Islet of Langerhans (tissue), 1 donor: Measurements from ENCODE around the gene ZFTA.
"Not testable (repeated sequence)": the region's sequence is repeated elsewhere in the genome, so short reads cannot be mapped to it uniquely, and the experiment has no call there.

Experiments
- FAIRE-seq: peaks from one replicate; lab custom pipeline; 2011; peaks lifted over from hg19 to GRCh38; lab: Jason Lieb, UNC

ZFTA gene

DNA sequence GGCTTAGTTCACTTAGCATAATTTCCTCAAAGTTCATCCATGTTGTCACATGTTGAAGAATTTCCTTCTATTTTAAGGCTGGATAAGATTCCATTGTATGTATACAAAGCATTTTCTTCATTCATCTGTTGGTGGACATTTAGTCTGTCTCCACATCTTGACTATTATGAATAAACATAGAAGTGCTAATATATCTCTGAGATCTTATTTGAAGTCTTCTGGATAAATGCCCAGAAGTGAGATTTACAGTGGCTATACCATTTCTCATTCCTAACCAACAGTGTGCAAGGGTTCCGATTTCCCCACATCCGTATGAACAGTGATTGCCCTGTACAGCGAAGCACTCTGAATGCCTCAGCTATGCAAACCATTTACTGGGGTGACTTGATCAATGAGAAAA lies 6.6 kb upstream of the ZFTA start:
- FAIRE-seq, result no peak

DNA sequence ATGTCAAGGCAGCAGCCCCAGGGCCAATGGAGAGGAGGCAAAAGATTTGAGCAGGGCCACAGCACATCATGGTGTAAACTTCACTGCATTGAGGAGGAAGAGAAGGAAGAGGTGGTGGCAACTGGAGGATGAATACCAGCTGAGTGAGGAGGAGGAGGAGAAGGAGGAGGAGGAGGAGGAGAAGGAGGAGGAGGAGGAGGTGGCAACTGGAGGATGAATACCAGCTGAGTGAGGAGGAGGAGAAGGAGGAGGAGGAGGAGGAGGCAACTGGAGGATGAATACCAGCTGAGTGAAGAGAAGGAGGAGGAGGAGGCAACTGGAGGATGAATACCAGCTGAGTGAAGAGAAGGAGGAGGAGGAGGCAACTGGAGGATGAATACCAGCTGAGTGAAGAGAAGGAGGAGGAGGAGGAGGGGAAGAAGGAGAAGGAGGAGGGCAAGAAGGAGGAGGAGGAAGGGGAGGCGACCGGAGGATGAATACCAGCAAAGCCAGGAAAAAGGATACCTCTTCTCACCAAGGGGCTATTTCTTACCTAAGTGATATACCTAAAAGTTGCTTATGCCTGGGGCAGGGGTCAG lies 3.3 kb upstream of the ZFTA start:
- FAIRE-seq, result not testable (repeated sequence)

DNA sequence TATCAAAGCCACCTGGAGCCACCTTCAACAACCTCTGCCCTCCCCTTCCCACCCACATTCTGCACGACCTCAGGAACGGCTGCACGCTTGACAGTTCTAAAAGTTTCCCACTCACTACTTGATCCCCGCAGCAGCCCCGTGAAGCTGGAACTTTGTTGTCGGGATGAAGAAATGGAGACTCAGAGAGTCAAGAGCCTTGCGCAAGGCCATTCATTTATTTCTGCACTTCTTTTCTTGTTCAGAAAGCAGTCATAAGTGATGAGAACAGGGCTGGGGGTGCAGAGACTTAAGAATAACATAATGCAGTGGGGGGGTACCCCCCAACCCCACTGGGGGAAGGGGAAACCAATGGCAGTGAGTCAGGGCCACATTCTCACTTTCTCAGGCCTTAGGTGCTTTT lies 2.2 kb upstream of the ZFTA start:
- FAIRE-seq, result no peak

DNA sequence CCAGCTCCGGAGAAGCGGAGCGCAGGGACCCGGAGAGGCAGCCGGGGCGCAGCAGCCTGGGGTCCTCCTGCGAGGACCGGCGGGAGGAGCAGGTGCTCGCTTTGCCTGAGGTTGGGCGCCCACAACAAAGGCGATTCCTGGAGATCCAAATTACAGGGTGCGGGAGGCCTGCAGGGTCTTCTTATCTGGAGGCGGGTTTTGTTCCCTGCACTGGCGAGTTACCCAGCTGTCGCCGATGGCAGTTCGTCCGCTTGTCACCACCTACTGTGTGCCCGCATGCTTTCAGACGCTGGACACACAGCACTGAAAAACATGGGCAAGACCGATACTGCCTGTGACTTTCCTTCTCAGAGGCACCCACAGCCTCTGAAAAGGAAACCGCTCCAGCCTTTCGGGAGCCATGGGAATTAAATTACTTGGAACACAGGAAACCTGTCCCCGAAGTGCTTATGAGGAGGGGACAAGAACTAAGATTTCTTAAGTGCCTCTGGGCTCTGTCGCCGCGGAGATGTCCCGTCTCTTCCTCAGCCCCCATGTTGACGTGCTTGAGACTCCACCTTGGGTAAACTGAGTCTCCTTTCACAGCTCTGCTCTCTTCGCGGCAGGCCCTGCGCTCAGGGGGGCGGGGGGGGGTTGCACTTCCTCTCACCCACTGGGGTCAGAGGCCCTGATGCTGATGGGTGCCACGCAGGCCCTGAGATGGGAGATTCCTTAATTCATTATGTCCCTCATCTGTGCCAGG lies 1.3 kb upstream of the ZFTA start:
- no peak for FAIRE-seq

DNA sequence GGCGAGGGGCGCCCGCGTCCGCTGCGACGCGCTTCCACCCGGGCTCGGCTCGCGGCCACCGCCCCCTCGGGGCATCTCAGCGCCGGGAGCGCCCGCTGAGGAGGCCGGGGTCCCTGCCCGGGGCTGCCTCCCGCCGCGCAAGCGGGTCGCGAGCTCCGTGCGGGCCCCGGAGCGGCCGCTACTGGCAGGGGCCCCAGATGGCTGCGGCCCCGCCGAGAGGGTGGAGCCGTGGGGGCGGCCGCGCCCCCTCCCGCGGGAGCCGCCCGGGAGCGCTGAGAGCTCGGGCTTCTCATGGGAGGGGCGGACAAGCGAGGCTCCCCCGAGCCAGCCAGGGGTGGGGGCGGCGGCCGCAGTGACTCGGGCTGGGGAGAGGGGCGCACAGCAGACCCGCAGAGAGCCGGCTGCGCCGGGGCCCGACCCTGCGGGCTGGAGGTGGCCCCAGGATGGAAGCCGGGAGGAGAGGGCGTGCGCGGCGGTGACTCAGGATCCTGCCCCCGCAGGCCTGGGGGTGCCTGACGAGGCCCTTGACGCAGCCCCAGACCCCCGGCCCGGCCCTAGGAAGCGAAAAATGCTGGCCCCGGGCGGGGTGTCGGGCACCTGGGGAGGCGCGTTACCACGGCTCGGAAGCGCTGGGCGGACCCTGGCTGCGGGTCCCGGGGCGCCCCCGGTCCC lies 603 bp upstream of the ZFTA start:
- FAIRE-seq, result no peak

DNA sequence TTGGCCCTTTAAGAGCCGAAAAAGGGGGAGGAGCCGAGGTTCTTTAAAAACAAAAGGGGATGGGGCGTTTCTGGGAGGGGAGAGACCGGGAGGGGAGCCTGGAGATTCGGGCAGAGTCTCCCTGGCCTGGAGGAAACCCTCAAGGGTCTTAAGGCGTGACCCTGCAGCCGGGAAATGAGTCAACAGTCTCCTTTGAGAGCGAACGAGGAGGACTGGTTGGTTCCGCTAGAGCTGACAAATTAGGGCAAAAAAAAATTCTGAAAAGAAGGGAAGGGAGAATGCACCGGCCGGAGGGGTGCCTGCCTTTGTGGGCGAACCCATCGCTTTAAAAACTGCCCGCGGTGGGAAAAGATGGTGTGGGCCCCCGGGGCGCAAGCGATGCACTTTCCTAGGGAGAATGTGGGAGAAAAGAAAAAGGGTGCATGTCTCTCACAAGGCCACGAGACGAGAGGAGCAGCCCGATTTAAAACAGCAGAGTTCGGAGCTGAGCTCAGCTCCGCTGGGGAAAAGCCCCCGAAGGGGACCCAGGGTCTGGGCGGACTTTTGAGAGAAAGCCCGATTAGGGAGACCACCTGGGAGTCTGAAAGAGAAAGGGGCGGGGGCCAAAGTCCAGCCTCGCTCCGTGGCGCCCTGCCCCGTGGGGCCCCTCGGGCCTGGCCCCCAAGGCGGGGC lies 874 bp downstream of the ZFTA start:
- no peak for FAIRE-seq

DNA sequence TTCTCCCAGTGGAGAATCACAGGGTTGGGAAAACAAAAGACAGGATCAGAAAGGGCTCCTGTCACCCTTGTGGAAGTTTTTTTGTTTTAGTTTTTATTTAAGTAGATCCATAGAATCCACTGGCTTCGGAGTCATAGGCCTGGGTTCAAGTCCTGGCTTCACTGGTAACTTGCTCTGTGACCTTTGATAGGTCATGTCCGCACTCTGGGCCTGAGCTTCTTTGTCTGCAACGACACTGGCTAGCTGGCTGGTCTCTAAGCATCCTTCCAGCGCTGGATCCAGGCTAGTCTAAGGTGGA lies 1.4 kb downstream of the ZFTA start:
- no peak for FAIRE-seq

DNA sequence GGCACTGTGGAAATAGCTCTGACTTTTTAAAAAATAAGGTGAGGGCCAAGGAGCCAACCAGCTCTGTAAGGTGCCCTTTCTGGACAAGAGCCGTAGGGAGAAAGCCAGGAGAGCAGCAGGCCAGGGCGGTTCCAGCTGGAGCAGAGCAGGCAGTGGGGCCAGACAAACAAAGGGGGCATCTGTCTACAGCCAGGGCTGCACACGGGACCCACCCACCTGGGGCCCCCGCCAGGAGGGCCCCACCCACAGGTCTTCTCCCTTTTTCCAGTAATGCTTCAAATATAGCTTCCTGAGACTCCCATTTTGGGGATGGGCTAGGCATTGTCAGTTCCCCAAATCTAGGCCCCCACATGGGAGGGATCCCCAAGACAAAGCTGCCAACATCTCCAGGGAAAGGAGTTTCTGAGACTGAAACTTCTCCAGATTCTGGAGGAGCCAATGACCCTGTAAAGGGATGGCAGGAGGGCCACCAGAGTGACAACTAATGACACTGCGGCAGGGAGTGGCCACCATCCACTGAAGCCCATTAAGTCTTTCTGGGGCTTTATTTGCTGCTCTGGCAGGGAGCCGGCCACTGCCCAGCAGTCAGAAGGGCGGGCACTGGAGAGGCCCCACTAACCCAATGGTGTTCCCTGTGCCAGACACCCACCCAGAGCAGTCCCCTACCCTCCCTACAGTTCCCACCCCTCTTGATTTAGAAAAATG lies 1.9 kb downstream of the ZFTA start:
- FAIRE-seq, result no peak

DNA sequence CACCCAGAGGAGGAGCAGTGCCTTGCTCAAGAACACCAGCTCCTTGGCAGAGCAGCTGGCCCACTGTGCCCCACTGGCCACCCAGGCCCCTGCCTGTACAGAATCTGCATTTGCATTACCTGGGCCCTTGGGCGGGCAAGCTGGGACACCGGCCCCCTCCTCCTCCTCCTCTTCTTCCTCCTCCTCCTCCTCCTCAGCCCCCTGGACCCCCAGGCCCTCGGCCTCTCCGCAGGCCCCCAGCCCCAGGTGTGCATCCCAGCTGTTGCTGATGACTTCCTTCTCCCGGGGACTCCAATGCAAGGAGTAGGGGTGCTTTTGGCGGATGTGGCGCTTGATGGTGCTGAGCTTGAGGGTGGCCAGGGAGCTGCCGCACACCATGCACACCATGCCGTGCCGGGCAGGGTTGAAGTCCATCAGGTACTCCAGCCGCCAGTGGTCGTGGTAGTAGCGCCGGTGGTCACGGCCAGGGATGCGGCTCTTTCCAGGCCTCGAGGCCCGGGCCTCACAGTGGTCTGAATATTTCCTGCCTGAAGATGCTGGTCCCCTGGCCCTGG lies 2.8 kb downstream of the ZFTA start:
- FAIRE-seq, result no peak

DNA sequence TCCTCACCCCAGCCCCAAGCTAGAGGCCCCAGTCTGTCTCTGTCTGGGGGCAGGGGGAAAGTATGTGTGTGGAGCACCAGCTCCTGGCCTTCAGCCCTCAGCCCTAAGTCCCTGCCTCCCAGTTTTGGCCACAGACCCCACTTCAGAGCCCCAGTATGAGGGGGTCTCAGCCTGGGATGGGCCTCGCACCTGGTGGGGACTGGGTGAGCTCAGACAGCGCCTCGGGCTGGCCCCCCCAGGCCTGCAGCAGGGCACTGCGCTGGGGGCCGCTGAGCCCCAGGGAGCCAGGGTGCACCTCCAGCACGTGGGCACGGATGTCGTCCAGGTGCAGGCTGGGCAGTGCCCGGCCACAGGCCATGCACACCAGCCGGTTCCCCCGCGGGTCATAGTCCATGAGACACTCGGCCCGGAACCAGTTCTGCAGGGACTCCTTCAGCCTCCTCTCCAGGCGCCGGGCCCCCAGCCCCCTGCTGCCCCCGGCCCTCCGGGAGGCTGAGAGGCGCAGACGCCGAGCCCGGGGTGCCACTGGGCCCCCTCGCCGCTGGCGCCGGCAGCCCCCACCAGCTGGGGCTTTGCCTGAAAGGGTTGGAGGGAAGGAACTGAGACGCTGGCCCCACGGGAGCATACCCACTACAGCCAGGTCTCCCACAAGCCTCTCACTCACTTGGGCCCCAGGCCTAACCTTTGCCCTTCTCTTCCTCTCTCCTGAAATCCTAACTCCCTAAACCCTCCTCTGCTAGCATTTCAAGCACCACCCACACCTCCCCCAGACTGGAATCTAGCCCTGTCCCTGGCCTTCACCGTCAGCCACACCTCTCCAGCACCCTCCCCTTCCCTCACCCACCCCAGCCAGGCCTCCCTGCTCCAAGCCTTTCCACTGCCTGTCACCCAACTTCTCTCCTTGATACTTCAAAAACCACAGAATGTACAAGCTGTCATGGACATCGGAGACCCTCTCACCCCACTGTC lies 3.6 kb downstream of the ZFTA start:
- no peak for FAIRE-seq

DNA sequence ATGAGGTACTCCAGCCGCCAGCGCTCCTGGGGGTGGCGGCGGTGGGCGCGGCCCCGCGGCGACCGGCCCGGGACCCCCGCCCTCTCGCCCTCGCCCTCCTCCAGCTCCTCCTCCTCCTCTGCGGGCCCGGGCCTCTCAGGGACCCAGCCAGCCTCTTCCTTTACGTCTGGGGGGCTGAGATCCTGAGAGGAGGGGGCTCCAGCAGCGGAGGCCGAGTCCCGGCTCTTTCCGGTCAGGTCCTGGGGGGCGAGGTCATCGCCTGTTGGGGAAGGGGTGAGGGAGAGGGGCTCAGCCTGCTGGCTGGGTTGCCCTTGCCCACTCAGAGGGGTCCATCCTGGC lies 4.3 kb downstream of the ZFTA start:
- FAIRE-seq, result no peak

DNA sequence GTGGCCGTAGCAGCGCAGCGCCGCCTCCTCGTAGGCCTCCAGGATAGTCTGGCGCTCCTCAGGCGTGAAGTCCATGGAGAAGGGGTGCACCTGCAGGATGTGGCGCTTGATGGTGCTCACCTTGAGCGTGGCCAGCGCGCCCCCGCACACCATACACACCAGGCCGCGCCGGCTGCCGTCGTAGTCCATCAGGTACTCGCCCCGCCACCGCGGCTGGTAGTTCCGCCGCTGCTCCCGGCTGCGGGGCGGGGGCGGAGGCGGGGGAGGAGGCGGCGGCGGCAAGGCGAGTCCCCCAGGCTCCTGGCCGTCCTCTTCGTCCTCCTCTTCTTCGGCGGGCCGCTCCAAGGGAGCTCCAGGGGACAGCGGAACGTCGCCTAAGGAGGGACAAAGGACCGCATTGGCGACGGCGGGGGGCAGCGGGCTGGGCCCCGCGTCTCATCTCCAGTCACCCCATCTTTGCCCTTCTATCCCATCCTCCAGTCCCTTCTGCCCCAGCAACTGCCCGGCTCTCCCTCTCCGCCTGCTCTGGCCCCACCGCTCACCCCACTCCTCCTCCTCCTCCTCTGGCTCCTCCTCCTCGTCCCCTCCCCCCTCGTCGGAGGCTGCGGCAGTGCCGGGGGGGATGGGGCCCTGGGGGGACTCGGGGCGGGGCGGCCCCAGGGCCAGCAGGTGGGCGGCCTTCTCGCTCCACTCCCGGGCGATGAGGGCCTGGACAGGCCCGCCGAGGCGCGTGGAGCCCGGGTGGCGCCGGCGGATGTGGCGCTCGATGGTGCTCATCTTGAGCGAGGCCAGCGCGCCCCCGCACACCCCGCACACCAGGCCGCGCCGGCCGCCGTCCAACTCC lies 4.9 kb downstream of the ZFTA start:
- no peak for FAIRE-seq

DNA sequence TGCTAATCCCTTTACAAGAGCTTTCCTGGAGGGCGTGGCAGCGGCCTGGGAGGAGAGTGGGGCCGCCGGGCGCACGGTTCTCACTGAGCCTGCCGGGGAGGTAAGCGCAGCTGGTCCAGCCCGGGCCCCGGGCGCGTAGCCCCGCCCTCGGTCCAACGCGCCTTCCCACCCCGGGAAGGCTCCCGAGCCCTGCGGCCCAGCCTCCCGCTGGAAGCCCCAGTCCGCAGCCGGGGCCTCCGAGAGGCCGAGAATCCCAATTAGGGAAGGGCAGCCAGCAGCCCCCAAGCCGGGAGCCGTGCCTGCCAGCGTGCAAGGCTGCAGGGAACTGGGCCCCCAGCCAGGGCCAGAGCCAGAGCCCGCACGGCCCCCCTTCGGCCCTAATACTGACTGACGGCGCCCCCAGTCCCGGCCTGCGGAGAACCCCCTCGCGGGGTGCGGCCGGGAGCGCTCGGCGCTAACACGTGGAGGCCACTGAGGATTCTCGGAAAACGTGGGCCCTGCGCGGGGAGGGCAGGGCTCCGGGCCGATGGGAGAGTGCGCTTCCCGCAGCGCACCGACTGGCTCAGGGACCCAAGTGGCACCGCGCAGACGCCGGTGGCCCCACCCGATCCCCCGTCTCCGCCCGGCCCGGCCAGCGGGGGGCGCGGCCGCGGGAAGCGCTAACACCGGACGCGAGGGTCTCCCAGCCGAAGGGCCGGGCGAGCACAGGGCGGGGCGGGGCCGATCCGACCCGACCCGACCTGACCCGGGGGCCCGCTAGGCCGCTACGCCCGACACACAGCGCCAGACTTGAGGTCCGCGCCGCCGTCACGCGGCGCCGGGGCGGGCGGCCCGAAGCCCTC lies 5.7 kb downstream of the ZFTA start:
- no peak for FAIRE-seq

DNA sequence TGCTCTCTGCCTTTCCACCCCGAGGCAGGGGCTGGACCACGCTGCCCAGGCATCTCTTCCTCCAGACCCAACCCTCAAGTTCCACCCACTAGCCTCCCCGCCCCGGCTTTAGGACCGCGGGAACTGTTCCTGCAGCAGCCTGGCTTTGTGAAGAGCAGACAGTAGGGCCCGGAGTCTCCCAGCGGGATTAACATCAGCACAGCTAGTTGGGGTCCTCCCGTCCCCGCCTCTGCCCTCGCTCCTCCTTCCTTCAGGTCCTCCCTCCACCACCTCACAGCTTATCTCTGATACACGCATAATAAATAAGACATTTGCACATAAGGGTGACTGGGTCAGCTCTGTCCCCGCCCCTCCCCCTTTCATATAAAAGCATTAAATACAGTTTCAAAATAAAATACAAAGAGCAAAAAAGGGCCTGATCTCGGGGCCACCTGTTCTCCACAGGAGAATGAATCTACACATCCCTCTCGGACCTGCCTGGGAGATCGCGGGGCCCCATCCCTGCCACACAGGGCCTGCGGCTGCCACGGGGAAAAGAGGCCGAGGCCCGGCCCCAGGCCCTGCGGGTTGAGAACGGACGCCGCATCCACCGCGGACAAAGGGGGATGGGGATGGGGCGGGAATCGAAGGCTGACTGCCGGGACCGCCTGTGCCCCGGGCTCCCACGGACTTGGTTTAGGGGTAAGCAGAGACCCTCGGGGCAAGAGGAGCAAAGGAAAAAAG lies 6.5 kb downstream of the ZFTA start:
- no peak for FAIRE-seq

DNA sequence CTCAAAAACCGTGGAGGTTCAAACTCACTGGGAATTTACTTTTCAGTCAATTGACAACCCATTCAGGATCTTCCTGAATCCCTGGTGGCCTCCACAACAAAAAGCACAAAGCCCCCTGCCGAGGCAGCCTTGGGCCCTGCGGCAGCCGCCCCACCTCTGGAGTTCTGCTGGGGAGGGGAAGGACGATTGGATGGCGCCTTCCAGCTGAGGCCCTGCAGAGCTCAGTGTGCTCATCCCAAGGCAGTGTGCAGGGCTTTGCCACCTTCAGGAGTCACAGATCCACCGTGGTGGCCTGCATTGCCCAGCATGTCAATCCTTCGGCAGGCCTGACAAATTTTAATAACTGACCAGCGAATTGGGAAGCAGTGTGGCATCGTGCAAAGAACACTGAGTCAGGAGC lies 7.4 kb downstream of the ZFTA start:
- no peak for FAIRE-seq

DNA sequence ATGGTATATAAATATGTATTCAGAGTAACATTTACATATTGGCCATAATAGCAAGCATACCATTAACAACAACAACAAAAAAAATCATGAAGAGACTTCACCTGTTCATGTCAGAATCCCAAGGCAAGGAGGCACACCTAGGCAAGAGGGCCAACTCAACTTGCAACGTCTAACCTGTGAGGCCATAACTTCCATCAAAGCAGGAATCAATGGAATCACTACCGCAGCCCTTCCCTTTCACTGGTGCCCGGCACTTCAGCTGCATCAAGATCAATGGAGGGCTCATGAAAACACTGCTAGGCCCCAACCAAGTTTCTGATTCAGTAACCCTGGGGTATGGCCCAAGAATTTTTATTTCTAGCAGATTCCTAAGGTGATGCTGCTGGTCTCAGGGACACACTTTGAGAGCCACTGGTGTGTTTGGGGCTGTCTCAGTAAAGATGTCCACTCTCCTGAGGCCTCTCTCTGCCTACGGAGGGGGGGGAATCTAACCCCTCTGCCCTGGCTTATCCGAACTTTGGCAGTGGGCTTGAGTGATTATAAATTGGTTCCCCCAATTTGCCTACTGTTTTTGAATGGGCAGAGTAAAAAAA lies 8.0 kb downstream of the ZFTA start:
- FAIRE-seq, result no peak

DNA sequence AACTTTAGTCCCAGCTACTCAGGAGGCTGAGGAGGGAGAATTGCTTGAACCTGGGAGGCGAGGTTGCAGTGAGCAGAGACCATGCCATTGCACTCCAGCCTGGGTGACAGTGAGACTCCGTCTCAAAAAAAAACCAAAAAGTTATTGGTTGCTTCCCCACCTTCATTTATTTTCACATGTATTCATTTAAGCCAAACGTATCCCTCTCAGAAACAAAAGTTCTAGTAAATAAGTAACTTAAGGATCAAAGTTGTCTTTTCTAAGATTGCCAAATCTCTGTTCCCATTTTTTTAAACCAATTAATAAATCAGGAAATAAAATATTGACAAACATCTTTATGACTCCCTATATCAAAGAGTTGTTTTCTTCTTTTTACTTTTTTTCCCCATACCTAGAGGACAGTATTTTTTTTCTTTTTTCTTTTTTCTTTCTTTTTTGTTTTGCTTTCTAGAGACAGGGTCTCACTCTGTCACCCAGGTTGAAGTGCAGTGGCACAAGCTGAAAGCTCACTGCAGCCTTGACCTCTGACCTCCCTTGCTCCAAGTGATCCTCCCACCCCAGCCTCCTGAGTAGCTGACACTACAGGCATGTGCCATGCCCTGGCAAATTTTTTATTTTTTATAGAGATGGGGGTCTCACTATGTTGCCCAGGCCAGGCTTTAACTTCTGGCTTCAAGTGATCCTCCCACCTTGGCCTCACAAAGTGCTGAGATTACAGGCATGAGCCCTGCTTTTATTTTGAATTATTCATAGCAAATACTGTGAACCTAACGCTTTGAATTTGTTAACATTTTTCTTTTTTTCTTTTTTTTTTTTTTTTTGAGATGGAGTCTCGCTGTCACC lies 11.4 kb downstream of the ZFTA start:
- FAIRE-seq, result no peak

DNA sequence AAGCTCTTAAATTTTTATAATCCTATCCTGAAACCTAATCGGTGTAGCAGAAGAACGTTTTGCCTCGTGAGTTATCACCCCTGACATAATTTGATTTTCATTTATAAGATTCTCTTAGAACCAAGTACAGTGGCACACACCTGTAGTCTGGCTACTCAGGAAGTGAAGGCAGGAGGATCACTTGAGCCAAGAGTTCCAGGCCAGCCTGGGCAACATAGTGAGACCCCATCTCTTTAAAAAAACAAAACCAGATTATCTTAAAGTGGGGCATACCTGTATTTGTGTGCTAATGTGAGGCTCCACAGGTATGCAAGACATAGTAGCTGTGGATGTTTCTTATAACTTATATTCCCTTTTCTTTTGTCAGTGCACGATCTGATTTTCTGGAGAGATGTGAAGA lies 19.0 kb downstream of the ZFTA start:
- no peak for FAIRE-seq
